PC-3 (cell line): Measurements from ENCODE around the gene ST14. TPM values are rescaled to one million over a fixed set of nuclear protein-coding genes. Genes with fewer than 3 reads are reported as not detected.

Source experiments
- ATAC-seq: fragments of 200-7000 bp; cut with Tn5 transposase; 2 replicates; pipeline ENCODE4 v1.9.1; 2020; ENCODE audit warnings: mild to moderate bottlenecking, moderate library complexity
- BruUV-seq: library from RNA; stranded (reverse); fragments of 400-500 nt; replicated peaks from 2 replicates; lab custom pipeline; 2021; lab: Mats Ljungman, UMichigan
- CTCF ChIA-PET: fragments of 300-600 bp; sonication (Branson Sonifier 250); formaldehyde crosslinking; loops from one replicate; lab custom pipeline; 2022; ENCODE audit warnings: antibody characterized with exemption; lab: Charles Lee
- POLR2A ChIA-PET: fragments of 300-600 bp; sonication (Branson Sonifier 250); formaldehyde crosslinking; loops from one replicate; lab custom pipeline; 2022; ENCODE audit warnings: antibody characterized with exemption; ENCODE audit not compliant: unreplicated experiment; lab: Charles Lee
- DNase-seq: peaks from one replicate; pipeline ENCODE4 v3.0.0-alpha.2; 2015
- H2AFZ ChIP-seq: fragments of 300-600 bp; sonication (generic); 2 replicates; pipeline ENCODE4 v1.6.0; 2016; ENCODE audit warnings: antibody characterized with exemption, low read length
- H3F3A ChIP-seq: fragments of 300-600 bp; sonication (generic); one replicate; pipeline ENCODE4 v1.6.0; 2017; ENCODE audit warnings: antibody characterized with exemption, low read length, control low read depth, mild to moderate bottlenecking; ENCODE audit not compliant: unreplicated experiment
- H3K27ac ChIP-seq: fragments of 300-600 bp; sonication (generic); 2 replicates; pipeline ENCODE4 v1.5.1; 2016; ENCODE audit warnings: mild to moderate bottlenecking, low read length
- H3K27me3 ChIP-seq: fragments of 300-600 bp; sonication (generic); 2 replicates; pipeline ENCODE4 v1.6.1; 2016; ENCODE audit warnings: low read length, mixed read lengths
- H3K36me3 ChIP-seq: fragments of 300-600 bp; sonication (generic); 2 replicates; pipeline ENCODE4 v1.6.1; 2016; ENCODE audit warnings: low read depth, mixed run types, low read length, mixed read lengths
- H3K4me1 ChIP-seq: fragments of 300-600 bp; sonication (generic); 2 replicates; pipeline ENCODE4 v1.5.1; 2016; ENCODE audit warnings: low read length; ENCODE audit not compliant: insufficient read depth
- H3K4me2 ChIP-seq: fragments of 300-600 bp; sonication (generic); 2 replicates; pipeline ENCODE4 v1.6.0; 2016; ENCODE audit warnings: low read length
- H3K4me3 ChIP-seq: fragments of 300-600 bp; sonication (generic); 2 replicates; pipeline ENCODE4 v1.5.1; 2016; ENCODE audit warnings: mild to moderate bottlenecking, low read length, mixed read lengths
- H3K79me2 ChIP-seq: fragments of 300-600 bp; sonication (generic); 2 replicates; pipeline ENCODE4 v1.6.1; 2017; ENCODE audit warnings: low read length, mixed read lengths
- H3K9ac ChIP-seq: fragments of 300-600 bp; sonication (generic); 2 replicates; pipeline ENCODE4 v1.6.0; 2016; ENCODE audit warnings: mild to moderate bottlenecking, low read length
- H3K9me2 ChIP-seq: fragments of 300-600 bp; sonication (generic); replicated peaks from 2 replicates; pipeline ENCODE4 v1.6.1; 2016; ENCODE audit warnings: mixed run types, low read length, mixed read lengths
- H3K9me3 ChIP-seq: fragments of 300-600 bp; sonication (generic); 2 replicates; pipeline ENCODE4 v1.6.1; 2016; ENCODE audit warnings: low read length, mixed read lengths
- H4K20me1 ChIP-seq: fragments of 300-600 bp; sonication (generic); 2 replicates; pipeline ENCODE4 v1.6.1; 2016; ENCODE audit warnings: low read length, mixed read lengths
- EZH2 ChIP-seq: fragments of 300-600 bp; sonication (generic); IDR thresholded peaks from one replicate; pipeline ENCODE4 v1.6.1; 2017; ENCODE audit warnings: antibody characterized with exemption, mild to moderate bottlenecking, low read length; ENCODE audit not compliant: unreplicated experiment
- EZH2phosphoT487 ChIP-seq: fragments of 300-600 bp; sonication (generic); IDR thresholded peaks from 2 replicates; pipeline ENCODE4 v1.6.1; 2018; ENCODE audit warnings: mild to moderate bottlenecking, antibody characterized with exemption, low read length, borderline replicate concordance
- intact Hi-C: fragments of 100-400 bp; cut with micrococcal nuclease; formaldehyde crosslinking; loops from 2 replicates; pipeline ENCODE4 v1.9.0; 2023
- total RNA-seq: library from RNA; depleted of rRNA; stranded (reverse); fragments of >200 nt; gene quantifications from 2 replicates; pipeline ENCODE4 v1.2.3, GENCODE V29; 2014
- TF ChIP-seq, protein P1 (sequence below): fragments of 300-600 bp; sonication (generic); conservative IDR thresholded peaks from 2 replicates; pipeline ENCODE4 v1.5.1; 2017; ENCODE audit warnings: antibody characterized with exemption, low read depth, mild to moderate bottlenecking, low read length

Gene ST14
- total RNA-seq, 1 experiment from 2014 or later = 231 TPM

- Histone ChIP-seq H3K4me2 (no peak overlapping the region), H3F3A (no peaks in the 10 kb centered on the region), H3K9ac (no peak overlapping the region), H3K36me3 (no peaks in the 10 kb centered on the region; the same call in 1 of the 2 replicates), H3K4me3 (no peak overlapping the region), H3K27me3 (no peaks in the 10 kb centered on the region), H3K79me2 (no peaks in the 10 kb centered on the region), H3K9me3 (no peaks in the 10 kb centered on the region), H3K27ac (no peak overlapping the region), H4K20me1 (no peaks in the 10 kb centered on the region), H2AFZ (no peak overlapping the region), H3K9me2 (no peaks in the 10 kb centered on the region), H3K4me1 (no peaks in the 10 kb centered on the region)
- ChIA-PET POLR2A (no interaction called here), CTCF (no interaction called here)
- intact Hi-C loops = no loop called here
- ATAC-seq (no peak), DNase-seq (no peak)
- TF ChIP-seq EZH2phosphoT487 (no peak), EZH2 (no peak)
- TF ChIP-seq, protein P1, sequence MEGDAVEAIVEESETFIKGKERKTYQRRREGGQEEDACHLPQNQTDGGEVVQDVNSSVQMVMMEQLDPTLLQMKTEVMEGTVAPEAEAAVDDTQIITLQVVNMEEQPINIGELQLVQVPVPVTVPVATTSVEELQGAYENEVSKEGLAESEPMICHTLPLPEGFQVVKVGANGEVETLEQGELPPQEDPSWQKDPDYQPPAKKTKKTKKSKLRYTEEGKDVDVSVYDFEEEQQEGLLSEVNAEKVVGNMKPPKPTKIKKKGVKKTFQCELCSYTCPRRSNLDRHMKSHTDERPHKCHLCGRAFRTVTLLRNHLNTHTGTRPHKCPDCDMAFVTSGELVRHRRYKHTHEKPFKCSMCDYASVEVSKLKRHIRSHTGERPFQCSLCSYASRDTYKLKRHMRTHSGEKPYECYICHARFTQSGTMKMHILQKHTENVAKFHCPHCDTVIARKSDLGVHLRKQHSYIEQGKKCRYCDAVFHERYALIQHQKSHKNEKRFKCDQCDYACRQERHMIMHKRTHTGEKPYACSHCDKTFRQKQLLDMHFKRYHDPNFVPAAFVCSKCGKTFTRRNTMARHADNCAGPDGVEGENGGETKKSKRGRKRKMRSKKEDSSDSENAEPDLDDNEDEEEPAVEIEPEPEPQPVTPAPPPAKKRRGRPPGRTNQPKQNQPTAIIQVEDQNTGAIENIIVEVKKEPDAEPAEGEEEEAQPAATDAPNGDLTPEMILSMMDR = no peak
- no TSS peak for BruUV-seq
Observed at GRCh38 chr11:130234315-130234714, 74.7 kb downstream of the ST14 start.

DNA sequence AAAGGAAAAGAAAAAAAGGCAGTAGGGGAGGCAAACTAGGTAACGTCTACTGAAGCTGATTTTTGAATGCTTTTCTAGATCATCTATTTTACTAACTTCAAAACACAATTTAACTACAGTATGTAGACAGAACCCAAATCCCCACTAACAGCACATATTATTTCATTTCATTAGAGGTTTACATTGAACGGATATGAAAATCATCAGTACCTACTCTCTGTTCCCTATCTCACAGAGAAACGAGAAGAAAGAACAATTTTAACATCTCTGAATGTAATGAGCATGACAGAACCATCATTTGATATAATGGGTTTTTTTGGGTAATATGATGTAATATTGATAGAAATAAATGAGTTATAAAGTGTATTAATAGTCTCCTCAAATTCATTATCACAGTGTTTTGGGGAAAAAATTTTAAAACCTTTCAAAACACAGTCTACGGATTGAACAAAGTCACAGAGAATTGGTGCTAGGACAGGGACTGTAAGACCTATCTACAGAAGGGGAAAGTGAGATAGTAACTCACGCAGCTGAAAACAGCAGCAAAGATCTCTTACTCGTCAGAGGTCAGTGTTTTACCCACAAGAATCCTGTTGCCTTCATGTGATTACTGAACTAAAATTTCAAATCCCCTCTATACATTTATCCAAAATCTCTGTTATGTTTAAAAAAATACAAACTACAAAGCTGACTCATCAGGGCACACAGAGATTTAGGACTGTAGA, 77.9 kb downstream of the ST14 start:
- Histone ChIP-seq H4K20me1 (no peaks in the 10 kb centered on the region), H3K4me1 (no peaks in the 10 kb centered on the region), H3K9me2 (no peaks in the 10 kb centered on the region), H2AFZ (no peak overlapping the region), H3K4me3 (no peak overlapping the region), H3K27ac (no peak overlapping the region), H3K27me3 (no peaks in the 10 kb centered on the region), H3K36me3 (no peaks in the 10 kb centered on the region; the same call in 1 of the 2 replicates), H3K9me3 (no peaks in the 10 kb centered on the region), H3K79me2 (no peaks in the 10 kb centered on the region), H3F3A (no peaks in the 10 kb centered on the region), H3K4me2 (no peak overlapping the region), H3K9ac (no peak overlapping the region)
- BruUV-seq = no TSS peak
- TF ChIP-seq EZH2phosphoT487 = no peak
- TF ChIP-seq, protein P1 = no peak
- TF ChIP-seq EZH2 = no peak
- DNase-seq (no peak), ATAC-seq (no peak)
- POLR2A ChIA-PET = no interaction called here
- CTCF ChIA-PET = no interaction called here
- intact Hi-C loops = no loop called here

GRCh38 chr11:130241713-130242112, 82.1 kb downstream of the ST14 start:
- Histone ChIP-seq H3K79me2 (no peaks in the 10 kb centered on the region), H4K20me1 (no peaks in the 10 kb centered on the region), H3K27ac (no peak overlapping the region), H3K9ac (no peak overlapping the region), H3K9me2 (no peaks in the 10 kb centered on the region), H3K9me3 (no peaks in the 10 kb centered on the region), H3K4me1 (peaks cover 4% of the 10 kb centered on the region; the same call in 1 of the 2 replicates), H3K4me3 (no peak overlapping the region), H3K27me3 (no peaks in the 10 kb centered on the region), H3F3A (no peaks in the 10 kb centered on the region), H3K36me3 (no peaks in the 10 kb centered on the region; the same call in 1 of the 2 replicates), H2AFZ (no peak overlapping the region), H3K4me2 (no peak overlapping the region)
- ATAC-seq (no peak), DNase-seq (no peak)
- intact Hi-C loops = no loop called here
- POLR2A ChIA-PET = no interaction called here
- CTCF ChIA-PET = no interaction called here
- TF ChIP-seq, protein P1 = peak; percentile 37; the same call in 1 of the 2 replicates
- TF ChIP-seq EZH2phosphoT487 = no peak
- BruUV-seq = no TSS peak
